Measurements from ENCODE around the gene CRBN.

GRCh38 chr3:3113042-3113709 is 66.3 kb downstream of the CRBN start:
- TF ChIP-seq CTCF (IDR thresholded peaks at IDR 0.05) = no peak
- TF ChIP-seq POLR2A (IDR thresholded peaks at IDR 0.05) = no peak
